GM21381 (cell line): ENCODE measurements around the gene C15orf39.
"Not testable (repeated sequence)": the region's sequence is repeated elsewhere in the genome, so short reads cannot be mapped to it uniquely, and the experiment has no call there.

Source experiments
- ATAC-seq: cut with Tn5 transposase; IDR thresholded peaks from one replicate; pipeline ENCODE4 v1.9.1; 2021; ENCODE audit warnings: mild to moderate bottlenecking, moderate library complexity; ENCODE audit not compliant: unreplicated experiment

The C15orf39 gene

DNA sequence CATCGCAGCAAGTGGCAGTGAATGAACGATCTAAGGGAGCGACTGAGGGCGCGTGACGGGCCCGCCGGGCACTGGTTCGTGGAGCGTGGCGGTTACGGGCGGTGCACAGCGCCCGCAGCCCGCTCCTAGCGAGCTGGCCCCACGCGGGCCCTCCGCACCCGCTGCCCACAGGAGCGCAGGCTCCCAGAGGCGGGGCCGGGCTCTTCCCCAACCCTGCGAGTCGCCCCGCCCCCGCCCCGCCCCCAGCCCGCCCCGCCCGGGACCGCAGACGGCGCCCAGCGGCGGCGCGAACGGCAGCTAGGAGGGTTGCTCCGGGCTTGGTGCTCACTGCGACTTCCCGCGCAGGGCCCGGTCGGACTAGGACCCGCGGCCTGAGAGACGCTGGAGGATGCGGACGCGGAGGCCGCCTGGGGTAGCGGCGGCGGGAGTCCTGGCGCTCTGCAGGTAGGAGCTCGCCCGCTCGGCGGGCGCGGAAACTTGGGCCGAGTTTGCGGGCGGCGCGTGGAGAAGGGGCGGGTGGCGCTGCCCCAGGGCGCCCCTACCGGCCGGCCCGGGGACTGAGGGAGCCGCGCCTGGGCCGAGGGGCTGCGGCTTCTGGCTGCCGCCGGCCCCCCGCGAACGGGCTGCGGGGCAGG is at the start of gene C15orf39:
Gene C15orf39 (plus strand): TSS at position 267 of the 635 bp plus-strand sequence. CDS start 4,167 bp downstream, outside the sequence.
- ATAC-seq: peak; percentile 42

DNA sequence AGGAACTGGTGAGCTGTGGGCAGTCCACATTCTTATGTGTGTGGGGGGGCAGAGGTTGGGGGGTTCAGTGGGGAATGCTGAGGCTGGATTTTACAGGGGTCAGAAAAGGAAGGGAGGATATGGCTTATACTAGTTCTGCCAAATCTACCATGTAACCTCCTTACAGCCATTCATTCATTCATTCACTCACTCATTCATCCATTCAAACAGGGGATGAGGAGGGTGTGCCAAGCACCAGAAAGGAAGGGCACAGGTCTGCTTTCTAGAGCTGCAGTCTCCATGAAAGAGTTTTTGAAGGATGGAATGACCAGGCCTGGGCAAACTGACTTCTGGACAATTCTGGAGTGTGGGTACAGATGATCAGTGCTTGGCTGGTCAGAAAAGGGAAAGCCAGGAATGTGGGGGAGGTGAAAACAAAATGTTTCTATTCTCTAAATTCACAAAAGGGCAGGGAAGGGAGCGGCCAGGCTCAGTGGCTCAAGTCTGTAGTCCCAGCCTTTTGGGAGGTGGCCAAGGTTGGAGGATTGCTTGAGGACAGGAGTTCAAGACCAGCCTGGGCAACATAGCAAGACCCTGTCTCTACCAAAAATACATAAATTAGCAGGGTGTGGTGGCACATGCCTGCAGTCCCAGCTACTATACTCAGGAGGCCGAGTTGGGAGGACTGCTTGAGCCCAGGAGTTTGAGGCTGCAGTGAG is 49.2 kb upstream of the C15orf39 start:
- ATAC-seq: no peak

DNA sequence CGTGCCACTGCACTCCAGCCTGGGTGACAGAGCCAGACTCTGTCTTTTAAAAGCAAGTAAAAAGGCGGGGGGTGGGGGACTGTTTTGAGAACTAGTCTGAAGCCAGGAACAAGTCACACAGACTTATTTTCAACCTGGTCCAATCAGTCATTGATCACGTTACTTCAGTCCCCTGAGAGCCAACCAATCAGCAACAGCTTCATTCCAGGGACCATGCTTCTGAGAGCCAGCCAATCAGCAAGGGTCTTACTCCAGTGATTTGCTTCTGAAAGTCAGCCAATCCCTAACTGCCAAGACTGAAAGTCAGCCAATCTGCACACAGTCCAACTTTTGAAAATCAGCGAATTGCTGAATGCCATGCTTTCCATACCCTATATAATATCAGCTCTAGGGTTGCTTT is 48.6 kb upstream of the C15orf39 start:
- no peak for ATAC-seq

DNA sequence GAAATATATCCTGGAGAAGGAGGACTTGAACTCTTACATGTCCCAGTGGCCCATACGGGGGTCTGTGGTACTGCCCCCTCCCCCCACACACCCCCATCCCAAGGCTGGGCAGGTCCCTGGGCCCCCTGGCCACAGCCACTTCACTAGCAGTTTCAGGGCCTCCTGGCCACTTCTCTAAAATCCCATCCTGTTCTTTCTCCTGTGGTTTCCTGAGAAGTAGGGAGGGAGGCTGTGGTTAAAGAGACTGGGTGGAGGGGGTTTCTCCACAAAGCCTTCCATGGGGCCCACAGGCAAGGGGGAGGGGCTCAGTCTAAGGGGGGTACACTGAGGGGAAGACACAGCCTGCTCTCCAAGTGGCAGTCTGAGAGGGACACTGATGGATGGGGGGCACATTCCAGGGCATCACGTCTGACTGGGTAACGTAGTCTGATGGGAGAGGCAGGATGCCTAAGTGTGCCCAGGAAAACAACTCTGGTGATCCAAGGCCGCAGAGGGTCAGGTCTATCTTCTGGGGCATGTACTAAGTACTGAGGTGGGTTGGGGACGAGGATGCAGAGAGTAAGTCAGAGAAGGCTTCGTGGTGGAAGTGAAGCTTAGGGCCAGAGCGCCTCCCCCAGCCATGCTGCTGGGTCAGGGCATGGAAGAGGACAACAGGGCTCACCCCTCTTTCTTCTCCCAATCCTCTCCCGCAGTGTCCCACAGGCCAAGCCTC is 48.0 kb upstream of the C15orf39 start:
- ATAC-seq: no peak

DNA sequence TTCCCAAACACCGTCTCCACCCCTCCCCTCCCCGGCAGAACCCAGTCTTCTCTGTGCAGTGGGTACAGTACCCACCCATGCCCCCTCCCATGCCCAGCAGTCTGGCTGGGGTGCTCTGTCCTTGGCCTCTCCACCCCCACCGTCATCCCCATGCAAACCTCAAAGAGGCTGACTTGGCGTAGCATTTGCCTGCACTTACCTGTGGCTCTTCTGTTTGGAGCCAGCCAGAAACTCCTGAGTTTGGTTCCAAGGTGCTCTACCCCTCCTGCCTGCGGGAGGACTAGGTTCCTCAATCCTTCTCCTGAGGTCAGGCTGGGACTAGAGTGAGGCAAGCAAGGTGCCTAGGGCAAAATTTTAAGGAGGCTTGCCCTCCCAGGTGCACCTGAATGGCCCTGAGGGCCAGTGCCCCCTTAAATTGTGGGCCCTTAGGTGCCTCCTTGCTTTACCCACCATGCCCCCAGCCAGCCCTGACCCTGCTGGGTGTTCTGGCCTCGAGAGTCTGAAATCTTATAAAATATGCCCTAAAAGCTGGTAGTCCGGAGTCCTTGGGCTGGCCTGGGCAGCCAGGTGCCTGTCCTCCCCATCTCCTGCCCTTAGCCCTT is 47.1 kb upstream of the C15orf39 start:
- no peak for ATAC-seq

DNA sequence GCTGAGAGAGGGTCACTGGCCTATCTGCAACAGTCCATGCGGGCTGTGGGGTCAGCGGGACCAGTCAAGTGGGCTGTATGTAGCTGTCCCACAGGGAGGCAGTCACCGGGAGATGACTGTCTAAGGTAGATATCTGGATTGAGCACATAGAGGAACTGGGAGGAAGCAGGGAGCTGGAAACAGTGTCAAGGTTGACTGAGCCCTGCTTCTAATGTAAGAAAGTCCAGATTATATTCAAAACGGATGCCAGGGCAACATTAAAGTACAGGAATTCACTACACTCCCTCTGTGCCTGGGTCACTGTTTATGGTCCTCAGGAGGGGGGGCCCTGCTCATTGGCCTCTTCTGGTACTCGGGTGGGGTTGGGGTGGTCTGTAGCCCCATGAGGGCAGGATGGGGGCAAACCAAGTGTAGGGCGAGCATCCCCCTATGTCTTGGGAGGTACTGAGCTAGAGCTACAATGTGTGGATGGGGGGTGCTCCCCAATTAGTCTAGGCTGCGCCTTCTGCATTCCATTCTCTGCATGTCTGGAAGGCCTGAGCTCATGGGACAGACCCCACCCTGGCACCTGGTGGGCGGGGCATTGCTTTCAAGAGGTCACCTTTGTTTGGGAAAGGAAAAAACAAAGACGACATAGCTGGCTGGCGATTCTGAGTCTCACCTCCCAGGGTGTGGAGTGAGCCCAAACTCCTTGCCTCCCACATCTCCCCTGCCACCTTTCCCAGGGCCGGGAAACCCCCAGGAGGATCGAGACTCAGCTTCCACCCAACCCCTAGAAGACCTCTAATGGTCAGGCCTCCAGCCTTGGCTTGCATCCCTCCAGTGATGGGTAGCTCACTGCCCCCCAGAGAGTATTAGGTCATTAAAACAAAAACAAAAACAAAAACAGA is 45.1 kb upstream of the C15orf39 start:
- no peak for ATAC-seq

DNA sequence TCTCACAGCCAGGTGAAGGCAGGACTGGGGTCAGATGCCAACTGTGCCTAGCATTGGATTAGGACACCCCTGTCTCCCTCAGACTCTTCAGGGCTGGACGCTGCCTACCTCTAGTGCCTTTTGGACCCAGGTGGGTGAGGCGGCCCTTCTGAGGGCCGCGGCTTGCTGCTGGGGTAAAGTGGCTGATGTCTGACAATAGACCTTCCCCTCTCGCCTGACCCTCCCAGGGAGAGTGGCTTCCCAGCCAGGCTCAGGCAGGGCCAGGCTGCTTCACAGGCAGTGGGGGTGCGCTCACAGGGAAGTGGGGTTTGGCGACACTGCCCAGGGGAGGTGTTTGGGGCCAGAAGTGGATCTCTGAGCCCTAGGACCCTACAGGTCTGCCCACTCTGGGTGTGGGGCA is 43.3 kb upstream of the C15orf39 start:
- ATAC-seq: no peak

DNA sequence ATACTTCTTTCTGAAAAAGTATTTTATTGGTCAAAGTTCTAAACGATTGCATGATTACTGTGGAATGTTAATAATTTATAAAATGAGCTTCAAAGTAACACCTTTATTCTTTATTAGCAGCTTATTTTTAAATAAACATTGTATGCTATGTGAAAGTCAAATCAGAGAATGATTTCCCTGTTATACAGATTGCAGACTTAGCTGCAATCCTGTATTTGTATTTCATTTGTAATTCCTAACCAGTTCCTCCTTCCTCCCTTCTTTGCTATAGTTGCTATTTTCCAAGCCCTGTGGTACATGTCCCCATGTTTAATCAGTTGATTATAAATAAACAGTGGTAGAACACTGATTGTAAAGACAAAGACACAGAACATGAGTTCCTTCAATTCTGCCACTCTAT is 42.4 kb upstream of the C15orf39 start:
- no peak for ATAC-seq

DNA sequence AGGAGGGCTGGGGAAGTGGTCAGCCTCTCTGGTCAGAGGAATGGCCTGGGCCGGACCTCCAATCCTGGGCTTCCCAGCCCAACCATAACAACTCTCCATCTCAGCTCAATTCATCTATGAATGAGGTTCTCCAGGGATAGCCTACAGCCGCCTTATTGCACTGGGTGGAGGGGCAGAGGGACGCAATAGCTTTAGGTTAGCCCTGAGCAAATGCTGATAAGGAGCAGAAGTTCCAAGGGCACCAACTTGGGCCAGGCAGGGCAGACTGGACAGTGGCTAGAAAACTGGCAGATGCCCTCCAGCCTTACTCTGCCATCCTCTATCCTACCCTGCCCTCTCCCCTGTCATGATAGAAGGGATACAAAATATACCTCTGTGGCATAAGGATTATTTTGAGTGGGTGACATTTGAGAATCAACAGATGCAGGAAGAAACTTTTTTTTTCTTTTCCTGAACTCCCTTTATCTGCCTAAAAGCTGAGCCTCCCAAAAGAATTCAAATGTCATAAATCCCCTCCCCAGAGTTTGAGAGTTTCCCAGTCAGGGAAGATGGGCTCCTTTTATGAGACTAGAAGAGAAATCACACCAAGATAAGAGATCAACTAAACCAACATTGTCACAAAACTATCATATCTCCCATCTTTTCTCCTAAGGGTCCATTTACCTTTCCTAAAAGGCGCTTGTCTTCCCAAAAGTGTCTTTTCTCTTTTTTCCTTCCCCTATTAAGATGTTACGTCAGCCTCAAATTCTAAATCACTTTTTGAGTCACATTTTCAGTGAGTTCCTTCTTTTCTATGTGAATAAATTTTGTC is 40.4 kb upstream of the C15orf39 start:
- ATAC-seq: no peak

DNA sequence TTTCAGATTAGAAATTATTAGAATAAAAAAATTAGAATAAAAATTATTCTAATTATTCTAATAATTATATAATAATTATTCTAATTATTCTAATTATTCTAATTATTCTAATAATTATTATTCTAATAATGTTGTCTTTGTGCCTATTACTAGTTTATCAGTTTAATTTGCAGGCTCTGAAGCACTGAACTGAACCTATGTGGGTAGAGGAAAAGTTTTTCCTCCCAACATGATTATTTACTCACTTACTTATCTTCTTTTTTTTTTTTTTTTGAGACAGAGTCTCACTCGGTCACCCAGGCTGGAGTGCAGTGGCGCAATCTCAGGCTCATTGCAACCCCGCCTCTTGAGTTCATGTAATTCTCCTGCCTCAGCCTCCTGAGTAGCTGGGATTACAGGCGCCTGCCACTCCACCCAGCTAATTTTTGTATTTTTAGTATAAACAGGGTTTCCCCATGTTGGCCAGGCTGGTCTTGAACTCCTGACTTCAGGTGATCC is 39.7 kb upstream of the C15orf39 start:
- no peak for ATAC-seq

DNA sequence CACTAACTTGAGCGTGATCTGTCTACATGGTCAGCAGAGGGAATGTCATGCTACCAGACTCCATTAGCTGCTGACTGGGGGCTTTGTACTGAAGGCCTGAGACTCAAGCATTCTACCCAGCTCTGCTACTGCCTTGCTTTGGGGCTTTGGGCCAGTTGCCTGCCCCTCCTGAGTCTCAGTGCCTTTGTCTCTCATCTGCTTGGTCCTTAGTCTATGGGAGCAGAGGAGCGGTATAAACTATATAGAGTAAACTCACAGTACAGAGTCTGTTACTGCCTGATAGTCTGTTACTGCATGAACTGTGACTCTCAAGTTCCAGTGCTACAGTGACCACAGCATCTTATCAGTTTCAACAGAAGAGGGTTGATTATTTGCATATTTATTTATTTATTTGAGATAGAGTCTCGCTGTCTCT is 38.5 kb upstream of the C15orf39 start:
- ATAC-seq: no peak

DNA sequence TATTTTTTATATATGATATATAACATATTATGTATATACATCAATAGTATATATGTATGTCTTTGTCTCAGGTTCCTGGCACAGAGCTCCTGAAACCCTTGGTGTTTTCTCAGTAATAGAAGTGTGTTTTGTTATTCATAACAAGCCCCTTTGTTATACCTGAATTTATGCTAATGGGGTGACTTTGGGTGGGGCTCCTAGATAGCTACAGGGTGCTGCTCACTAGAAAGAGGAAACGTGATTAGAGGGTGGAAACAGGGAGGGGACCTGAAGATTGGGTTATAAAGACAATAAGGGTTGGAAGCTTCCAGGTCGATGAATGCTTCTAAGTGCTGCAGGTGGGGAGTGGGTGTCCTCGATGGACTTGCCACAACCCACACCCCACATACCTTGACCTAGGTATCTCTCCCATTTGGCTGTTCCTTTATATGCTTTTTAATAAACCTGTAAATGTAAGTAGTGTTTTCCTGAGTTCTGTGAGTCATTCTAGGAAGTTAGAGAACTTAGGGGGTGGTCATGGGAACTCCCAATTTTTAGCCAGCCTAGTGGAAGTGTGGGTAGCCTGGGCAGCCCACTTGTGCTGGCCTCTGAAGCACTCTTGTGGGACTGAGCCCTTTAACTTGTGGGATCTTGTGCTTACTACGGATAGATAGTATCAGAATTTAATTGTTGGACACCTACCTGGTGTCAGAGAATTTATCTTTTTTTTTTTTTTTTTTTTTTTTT is 36.9 kb upstream of the C15orf39 start:
- no peak for ATAC-seq

DNA sequence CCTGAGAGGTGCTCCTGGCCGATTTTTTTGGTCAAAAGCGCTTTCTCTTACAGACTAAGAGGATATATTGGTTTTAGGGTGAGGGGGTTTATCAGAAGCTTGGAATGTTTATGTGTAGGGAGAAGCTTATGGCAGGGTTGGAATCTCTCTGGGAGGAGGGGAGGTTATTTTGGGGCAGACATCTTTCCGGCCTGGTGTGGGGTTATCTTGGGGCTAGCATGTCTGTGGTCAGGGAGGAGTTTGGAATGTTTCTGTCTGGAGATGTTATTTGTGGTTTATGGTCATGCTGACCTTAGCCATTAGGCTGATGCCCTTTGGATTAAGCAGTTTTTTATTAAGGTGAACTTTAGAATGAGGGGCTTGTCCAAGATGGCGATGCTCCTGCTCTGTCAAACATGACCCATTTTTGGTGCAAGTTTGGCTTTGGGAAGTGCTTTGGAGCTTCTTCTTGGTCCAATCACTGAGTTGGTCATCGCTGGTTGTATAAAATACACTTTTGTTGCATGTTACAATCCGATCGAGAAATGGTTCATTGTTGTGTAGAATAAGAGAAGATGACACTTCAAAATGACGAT is 35.1 kb upstream of the C15orf39 start:
- ATAC-seq: not testable (repeated sequence)

DNA sequence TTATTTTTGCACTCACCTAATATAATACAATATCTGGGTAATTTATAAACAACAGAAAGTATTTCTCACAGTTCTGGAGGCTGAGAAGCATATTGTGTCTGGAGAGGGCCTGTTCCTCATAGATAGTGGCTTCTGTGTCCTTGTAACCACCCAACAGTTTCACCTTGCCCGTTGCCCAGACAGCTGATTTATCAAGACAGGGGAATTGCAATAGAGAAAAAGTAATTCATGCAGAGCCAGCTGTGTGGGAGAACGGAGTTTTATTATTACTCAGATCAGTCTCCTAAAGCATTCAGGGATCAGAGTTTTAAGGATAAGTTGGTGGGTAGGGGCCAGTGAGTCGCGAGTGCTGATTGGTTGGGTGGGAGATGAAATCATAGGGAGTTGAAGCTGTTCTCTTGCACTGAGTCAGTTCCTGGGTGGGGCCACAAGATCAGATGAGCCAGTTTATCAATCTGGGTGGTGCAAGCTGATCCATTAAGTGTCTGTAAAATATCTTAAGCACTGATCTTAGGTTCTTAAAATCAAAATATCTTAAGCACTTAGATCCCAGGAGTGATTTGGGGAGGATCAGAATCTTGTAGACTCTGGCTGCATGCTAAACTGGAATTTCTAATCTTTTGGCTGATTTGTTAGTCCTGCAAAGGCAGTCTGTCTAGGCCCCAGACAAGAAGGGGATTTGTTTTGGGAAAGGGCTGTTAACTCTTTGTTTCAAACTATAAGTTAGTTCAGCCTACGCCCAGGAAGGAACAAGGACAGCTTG is 33.9 kb upstream of the C15orf39 start:
- no peak for ATAC-seq

DNA sequence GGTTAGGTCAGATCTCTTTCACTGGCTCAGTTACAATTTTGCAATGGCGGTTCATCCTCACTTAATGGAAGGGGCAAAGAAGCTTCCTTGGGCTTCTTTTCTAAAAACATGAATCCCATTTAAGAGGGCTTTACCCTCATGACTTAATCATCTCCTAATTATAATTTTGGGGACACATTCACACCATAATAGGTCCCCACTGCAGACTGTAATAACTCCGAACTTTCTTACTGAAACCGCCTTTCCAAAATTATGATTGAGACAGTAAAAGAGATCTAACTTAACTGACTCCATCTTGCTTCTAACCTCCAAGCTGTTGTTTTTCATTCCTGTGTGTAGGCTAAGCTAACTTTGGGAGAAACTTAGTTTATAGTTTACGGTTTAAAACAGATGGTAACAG is 33.3 kb upstream of the C15orf39 start:
- ATAC-seq: no peak

DNA sequence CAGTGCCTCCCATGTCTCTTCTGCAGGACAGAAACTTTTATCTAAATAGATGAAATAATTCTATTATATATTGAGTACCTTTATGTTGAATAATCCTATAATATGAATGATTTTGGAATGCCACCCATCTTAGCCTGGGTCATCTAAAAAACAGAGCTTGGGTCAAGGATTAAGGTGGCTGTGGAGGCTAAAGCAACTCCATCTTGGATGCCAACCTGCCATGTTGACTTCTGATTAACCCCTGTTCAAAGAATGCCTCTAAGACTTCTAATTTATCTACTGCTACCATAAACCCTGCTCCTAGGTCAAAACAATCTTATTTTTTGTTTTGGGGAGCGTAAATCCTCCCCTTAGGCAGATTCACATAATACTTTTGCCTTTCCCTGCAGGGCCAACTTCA is 31.5 kb upstream of the C15orf39 start:
- ATAC-seq: no peak

DNA sequence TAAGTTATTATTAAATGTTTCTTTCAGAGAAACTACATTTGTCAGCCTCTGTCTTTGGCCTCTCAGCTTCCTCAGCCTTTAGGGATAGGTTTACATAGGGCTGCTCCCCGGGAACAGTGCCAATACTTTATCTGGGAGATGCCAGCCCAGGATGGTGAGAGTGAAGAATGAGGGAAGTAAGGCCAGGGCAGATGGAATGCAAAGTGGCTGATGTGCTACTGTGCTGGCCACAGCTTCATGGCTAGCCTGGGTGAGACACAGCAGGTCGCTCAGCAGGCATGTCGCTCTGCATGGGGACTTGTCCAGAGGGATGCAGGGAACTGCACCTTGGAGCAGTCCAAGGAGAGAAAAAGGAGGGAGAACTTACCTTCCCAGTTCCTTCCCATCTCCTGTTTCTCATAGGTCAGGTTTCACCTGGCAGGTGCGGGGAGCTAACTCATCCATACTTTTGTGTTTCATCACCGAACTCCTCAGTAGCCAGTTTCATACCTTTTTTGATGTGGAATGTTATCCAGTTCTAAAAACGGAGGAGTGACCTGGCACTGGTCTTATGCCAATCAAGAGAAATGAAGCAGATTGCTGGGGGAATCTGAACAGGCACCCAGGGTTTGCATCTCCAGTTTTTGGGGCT is 30.9 kb upstream of the C15orf39 start:
- no peak for ATAC-seq
